ENCODE measurements around the gene KMT2E.
"Not testable (repeated sequence)": the region's sequence is repeated elsewhere in the genome, so short reads cannot be mapped to it uniquely, and the experiment has no call there.

Gene KMT2E

DNA sequence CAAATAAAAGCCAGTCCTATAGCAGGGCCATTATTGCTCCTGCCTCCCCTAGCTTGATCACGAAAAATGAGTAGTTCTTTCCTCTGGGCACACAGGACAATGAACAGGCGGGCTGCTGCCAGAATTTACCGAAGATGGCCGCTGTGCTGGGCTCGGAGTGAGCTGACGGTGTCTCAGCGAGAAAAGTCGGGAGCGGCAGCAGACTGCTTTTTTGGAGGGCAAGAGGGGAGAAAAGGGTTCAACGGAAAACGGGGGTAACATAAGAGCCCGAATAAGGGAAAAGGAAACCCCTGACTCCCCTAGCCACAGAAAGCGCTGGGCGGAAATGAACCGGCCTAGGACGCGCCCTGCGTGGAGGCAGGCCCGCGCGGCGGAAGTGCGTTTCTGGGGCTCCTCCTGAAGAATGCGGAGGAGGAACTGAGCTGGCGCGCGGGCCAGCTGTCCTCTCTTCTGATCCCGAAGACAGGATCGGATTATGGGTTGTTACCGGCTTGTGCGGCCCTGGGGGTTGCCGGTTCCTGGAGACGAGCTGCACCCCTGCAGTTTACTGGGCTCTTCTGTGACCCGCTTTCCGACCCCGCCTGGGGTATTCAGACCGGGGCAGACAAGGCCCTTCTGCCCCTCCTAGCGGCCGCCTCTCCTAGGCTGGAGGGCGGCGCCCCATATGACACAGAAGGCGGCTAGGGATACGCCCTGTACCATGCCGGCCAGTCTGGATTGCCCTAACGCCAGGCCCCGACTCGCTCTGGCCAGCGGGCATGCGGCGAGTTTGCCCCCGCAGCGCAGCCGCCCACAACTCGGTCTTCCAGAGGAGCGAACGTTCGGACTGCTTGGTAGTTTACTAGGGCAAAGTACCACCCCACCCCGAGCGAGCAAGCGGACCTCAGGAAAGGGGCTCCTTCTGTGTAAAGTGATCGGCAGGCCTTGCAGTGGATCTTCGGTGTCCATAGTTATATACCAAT, 30.1 kb upstream of the KMT2E start:
- DNase-seq: peak; percentile 78

DNA sequence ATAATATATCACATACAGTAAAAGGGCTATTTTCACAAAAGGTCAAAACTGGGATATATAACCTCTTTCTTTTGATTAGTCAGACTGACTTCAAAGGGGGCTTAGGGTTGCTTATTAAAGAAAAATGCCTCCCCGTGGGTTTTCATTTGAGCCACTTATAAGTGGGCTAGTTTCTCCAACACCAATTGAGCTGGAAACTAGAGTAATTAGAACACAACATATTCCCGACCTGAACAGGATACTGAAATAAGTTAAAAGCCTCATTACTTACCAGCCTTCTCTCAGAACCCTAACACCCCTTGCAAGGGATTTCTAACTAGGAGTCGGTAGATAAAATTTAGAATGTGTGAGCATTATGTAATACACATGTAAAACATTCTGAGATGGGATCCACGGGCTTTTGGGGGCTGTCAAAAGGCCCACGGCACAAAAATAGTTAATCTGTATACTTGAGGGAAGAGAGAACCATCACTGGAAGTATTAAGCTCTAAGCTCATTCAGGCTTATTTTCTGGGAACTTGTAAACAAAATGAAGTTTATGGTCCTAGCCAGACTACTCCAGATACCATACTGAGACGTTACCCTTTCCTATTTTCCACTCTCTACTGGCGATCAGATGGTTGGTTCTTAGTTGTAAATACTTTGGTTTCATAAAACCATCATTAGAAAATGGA, 29.3 kb upstream of the KMT2E start:
- DNase-seq: no peak

DNA sequence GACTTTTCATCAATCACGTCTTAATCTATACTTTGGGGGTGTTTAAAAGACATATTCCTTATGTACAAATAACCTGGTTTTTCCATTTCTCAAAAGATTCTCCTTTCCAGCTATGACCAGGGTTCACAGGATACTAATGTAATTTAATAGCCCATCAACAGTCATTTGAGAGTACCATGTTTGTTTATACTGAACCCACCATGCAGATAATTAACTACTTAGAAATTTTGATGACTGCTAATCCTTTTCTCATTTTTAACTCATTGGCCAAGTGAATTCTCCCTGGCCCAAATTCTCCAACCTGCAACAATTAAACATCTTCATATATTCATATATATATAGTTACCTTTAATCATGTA, 28.8 kb upstream of the KMT2E start:
- DNase-seq: no peak

DNA sequence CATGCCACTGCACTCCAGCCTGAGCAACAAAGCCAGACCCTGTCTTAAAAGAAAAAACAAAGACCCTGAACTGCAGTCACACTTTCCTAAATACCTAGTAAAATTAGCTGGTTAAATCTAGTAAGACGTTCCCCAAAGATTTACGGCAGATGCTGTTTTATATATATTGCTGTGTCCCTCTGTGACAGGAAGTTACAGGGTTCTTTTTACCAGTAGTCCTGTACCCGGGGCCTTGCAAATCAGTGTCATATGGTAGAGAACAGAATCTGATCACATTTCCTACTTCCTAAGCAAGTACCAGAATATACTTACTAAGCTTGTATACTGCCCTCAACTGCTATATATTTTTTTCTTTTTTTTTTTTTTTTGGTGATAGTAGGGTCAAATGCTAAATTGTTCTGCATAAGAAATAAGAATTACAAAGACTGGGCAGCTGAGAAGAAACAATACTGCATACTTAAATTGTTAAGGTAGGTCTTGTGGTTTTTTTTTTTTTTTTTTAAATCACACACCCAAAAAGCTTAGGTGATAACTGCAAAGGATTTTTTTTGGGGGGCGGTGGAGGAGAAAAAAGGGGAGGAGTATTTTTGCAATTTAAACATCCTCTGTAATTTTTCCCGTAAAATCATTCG, 27.3 kb upstream of the KMT2E start:
- DNase-seq: no peak

DNA sequence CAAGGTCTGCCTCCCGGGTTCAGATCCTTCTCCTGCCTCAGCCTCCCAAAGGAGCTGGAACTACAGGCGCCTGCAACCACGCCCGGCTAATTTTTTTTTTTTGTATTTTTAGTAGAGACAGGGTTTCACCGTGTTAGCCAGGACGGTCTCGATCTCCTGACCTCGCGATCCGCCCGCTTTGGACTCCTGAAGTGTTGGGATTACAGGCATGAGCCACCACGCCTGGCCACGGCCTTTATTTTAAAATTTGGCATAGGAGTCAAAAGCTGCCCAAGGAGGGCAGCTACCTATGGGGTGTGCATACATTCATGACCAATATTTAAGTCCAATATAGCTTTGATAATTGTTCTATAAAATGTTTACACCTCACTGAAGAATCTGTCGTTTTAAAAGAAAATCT, 26.6 kb upstream of the KMT2E start:
- DNase-seq: not testable (repeated sequence)

DNA sequence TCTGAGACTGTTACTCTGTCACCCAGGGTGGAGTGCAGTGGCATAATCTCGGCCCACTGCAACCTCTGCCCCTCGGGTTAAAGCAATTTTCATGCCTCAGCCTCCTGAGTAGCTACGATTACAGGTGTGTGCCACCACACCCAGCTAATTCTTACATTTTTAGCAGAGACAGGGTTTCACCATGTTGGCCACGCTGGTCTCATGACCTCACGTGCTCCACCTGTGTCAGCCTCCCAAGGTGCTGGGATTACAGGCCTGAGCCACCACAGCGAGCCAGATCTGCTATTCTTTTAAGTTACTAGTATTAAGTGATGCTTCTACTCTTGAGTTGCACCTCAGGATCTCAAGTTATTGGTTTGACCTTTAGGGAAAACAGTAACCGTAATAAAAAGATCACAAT, 23.0 kb upstream of the KMT2E start:
- DNase-seq: no peak

DNA sequence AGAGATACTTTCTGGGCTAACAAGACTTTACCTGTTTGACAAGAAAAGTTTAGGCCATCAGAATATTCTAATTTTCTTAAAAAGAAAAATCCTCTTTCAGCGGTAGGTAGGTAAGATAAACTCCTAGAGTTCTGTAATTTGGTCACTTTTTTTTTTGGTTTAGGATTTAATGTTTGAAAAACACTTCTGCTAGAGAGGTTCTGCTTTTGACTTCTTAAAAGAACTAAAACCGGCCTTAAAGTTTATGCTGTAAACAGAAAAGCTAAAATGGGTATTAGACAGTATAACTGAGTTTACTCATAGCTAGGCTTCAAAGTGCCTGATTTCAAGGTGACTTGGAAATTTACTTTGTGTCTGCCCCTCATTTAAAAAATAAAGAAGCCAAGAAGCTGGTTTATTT, 21.7 kb upstream of the KMT2E start:
- DNase-seq: no peak

DNA sequence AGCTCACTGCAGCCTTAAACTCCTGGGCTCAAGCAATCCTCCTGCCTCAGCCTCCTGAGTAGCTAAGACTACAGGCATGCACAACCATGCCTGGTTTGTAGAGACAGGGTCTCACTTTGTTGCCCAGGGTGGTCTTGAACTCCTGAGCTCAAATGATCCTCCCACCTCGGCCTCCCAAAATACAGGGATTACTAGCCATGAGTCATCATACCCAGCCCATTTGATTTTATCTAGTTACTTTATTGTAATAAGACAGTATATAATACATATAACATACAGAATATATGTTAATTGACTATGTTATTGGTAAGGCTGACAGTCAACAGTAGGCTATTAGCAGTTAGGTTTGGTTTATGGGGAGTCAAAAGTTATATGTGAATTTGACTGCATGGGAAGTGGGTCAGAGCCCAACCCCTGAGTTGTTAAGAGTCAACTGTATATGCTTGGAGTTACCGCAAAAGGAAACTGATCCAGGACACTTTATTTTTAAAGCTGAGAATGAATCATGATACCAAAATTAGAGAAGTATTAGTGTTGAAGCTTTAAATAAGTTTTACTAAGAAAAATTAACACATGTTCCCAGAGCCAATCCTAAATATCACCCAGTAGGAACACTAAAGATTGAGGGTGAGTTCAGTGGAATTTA, 20.7 kb upstream of the KMT2E start:
- DNase-seq: no peak

DNA sequence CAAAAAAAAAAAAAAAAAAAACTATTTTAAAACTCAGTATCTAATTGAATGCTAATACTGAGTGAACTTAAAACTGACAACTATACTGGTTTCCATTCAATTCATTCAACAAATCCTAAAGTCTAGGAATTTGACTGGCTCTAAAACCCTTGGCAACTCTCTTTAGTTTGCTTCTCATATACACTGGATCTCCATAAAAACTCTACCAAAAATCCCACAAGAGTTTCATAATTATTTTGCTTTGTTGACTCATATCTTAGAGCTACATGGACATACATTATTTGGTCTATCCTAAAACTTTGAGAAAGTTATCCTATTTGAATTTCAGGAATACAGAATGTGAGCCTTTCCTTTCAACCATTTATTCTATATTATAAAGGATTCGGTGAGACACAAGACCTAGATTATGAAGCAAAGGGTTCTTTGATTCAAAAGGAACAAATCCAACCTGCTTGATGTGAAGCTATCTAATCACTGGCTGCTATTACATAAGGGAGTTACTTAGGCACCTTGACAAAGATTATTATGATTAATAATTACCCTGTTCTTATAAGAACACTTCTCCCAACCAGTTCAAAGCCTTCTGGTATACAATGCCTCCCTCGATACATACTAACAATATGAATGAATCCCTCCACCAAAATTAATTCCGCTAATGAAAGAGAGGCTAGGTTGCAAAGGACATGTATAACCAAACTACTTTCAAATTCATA, 15.8 kb upstream of the KMT2E start:
- DNase-seq: no peak

DNA sequence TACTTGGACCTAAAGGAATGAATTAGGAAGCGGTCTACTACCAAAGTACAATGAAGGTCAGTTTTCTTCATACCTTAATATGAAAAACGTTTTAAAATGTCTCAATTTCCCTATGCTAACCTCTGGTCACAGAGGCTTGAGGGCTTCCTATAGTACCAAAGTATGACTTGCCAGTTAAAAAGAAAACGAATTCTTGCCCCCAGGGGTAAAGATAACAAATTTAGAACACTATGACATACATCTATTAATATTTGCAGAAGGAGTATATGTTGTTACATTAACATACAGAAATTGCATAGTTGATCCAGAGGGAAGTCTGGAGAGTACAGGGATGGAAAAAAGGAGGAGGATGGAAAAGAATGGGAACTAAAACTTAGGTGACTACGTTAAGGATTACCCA, 13.8 kb upstream of the KMT2E start:
- DNase-seq: no peak

DNA sequence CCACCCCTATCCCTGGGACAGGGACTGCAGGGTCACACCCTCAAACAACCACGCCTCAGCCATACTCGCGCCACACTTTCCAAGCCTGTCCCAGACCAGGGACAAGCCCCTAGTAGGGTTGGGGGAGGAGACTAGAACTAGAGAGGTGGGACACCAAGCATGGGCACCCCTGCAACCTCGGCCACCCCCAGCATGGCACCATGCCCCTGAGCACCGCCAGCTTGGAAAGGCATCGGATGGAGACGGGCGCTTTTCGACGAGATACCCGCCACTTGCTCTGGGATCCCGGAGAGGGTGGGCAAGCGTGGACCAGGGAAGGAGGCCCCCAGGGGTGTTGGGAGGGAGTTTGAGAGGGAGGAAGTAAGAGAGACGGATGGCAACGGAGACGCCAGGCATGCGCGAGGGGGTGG, 13.1 kb upstream of the KMT2E start:
- DNase-seq: no peak

DNA sequence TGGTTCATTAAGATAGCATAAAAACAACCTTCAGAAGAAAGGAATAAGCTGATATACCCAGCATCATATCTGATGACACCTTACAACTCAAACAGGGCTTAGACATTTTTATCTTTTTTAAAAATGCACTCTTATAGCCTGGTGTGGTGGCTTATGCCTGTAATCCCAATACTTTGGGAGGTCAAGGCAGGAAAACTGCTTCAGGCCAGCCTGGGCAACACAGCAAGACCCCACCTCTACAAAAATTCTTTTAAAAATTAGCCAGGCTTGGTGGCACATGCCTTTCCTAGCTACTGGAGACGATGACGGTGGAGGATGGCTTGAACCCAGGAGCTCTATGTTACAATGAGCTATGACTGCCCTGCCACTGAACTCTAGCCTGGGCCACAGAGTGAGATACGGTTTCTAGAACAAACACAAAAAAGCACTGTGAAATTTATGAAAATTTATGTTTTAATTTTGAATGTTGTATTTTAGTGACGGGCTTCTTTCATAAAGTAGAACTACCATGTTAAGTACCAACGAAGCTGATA, 12.3 kb upstream of the KMT2E start:
- no peak for DNase-seq

DNA sequence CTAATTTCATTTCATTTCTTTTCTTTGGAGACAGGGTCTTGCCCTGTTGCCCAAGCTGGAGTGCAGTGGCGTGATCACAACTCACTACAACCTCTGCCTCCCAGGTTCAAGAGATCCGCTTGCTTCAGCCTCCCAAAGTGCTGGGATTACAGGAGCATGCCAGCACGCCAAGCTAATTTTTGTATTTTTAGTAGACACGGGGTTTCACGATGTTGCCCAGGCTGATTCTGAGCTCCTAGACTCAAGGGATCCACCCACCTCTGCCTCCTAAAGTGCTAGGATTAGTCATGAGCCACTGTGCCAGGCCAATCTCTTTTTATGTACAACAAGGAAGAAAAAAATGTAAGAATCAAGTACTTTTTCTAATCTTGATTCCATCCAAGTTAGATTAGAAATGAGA, 10.7 kb upstream of the KMT2E start:
- DNase-seq: no peak

DNA sequence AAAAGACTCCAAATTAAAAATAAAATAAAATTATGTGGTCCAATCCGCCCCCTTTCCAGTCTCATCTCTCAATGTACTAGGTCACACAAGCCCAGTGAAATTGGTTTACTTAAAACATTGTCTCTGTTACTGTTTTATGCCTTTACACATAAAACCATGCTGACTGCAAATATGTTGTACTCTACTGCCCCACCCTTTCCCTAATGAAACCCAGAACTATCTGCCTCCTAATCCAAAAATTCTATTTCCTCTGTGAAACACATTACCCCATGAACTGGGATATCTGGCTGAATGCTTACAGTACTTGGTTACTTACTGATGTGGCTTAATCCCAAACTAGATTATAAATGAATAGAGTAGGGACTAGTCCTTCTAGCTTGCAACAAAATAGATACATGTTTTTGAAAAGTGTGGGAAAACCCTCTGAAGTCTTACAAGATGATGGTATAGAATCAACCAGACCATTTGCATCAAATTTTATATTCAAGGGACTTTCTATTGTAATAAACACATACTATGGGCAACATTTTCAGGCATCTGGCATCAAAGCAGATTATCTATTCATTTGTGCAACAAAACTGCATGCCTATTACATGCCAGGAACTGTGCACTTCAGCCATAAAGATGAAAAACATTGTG, 10.0 kb upstream of the KMT2E start:
- DNase-seq: no peak

DNA sequence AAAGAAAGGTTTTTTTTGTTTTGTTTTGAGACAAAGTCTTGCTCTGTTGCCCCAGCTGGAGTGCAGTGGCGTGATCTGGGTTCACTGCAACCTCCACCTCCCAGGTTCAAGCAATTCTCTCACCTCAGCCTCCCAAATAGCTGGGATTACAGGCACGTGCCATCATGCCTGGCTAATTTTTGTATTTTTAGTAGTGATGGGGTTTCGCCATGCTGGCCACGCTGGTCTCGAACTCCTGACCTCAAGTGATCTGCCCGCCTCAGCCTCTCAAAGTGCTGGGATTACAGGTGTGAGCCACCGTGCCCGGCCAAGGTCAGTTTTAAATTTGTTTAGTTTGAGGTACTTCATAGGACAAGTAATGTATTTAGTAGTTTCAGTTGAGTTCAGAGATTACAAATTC, 9.0 kb upstream of the KMT2E start:
- DNase-seq: not testable (repeated sequence)

DNA sequence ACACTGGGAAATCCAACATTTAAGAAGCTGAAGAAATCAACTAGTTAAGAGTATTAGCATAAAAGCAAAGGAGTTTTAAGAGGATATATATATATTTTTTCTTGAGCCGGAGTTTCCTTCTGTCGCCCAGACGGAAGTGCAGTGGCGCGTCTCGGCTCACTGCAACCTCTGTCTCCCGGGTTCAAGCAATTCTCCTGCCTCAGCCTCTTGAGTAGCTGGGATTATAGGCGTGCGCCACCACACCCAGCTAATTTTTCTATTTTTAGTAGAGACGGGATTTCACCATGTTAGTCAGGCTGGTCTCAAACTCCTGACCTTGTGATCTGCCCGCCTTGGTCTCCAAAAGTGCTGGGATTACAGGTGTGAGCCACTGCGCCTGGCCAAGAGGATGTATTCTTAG, 8.5 kb upstream of the KMT2E start:
- DNase-seq: not testable (repeated sequence)

DNA sequence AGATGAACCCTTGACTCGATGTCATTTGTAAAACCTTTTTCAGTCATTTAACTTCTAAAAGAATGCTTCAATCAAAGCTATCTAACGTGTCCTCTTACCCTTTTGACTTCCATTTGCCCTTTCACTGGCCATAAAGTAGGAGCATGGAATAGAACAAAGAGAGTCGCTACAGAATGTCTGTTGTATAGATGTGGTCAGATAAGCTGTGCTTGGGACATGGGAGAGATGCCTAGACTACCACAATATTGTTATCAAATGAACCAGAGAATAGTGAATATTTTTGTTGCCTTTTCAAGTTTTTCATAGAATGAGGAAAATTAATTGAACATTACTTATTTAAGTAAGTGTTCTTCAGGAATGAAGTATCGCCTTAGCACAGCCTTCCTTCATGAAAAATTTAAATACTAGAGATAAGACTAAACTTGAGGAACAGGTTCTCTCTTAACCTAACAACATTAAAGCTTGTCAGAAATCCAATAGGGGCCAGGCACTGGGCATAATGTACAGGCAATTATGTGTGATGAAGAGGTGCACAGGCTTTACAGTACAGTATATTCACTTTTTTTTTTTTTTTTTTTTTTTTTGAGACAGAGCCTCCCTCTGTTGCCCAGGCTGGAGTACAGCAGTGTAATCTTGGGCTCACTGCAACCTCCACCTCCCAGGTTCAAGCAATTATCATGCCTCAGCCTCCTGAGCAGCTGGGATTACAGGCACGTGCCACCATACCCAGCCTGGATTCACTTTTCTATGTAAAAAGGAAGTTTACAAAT, 7.5 kb upstream of the KMT2E start:
- DNase-seq: no peak

DNA sequence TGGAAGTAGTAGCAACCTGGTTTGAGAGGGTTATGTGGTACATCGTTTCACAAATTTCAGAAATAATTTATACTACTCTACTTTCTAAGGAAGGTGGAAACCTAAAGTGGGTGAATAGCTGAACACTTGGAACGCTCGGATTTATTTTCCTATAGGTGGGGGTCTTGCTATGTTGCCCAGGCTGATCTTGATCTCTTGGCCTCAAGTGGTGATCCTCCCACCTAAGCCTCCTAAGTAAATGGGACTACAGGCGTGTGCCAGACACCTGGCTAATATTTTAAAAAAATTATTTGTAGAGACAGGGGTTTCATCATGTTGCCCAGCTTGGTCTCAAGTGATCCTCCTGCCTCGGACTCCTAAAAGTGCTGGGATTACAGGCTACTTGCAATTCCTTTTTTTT, 6.7 kb upstream of the KMT2E start:
- DNase-seq: no peak

DNA sequence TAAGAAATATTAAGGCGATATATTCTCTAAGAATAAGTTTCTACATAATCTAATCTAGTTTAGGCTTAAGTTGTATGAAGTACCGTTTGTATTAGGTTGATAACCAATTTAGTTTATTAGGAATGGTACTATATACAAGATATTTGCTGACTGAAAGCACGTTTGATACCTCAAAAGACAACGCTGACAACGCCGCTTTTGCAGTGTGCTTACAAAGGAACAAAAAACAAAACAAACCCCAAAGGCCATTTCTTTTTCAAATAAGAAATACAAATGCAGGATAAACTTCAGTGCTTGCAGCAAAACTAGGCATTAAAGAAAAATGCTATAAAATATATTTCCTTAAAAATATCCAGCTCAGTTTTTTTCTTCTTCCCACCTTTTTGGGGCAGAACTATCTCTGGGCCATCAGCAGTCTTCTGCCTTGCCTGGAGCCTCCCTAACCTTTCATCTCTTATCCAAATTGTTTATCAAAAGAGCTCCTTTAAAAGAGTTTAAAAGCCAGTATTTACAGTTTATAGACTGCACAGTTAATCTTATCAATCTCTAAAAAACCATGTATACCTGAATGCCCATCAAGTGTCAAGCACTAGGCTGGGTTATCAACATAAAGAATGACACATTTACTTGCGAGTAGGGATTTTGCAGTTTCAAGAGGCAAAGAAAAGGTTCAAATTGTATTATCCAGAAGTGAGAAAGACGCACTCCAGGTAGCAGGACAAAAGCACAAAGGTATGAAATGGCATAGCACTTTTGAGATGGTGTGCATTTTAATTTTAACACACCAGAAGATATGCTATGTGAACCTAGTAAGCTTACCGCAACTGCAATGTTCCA, 4.1 kb upstream of the KMT2E start:
- DNase-seq: no peak

DNA sequence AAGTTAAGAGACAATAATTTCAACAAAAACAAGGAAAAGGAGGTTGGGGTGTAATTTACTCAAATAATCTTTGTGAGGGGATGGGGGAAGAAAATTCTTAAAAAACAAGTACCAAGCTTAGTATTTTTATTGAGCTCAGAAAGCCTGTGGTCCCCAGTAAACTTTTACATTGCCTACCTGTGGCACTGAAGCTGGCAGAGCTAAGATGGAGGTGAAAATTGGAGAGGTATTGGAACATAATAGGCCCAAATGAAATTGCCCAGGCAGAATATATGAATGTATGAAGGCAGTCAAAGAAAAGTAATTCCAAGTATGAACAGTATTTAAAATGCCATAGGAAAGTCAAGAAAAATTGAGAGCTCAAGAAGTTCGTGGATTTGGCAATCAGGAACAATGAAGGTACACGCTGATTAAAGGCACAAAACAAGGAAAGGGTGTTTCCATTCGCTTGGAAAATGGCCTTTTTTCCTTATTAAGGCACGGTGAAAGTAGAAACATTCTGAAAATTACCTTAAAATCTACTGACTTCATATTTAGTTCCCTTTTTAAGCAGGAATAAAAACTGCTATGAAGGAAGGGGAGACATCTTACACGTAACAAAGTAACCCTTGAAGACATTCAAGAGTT, 3.4 kb upstream of the KMT2E start:
- no peak for DNase-seq
